Epithelial cell of esophagus (primary cell): ENCODE data around the gene GRPEL1.

Source experiments
- DNase-seq: peaks from one replicate; pipeline ENCODE4 v3.0.0; 2010; ENCODE audit warnings: low read depth
- H3K4me3 ChIP-seq: 2 replicates; pipeline ENCODE4 v1.5.1; 2011; ENCODE audit warnings: mild to moderate bottlenecking, low read length, control low read depth
- TF ChIP-seq, protein P1 (sequence below): IDR thresholded peaks from 2 replicates; pipeline ENCODE4 v1.5.1; 2011; ENCODE audit warnings: low read depth, mild to moderate bottlenecking, low read length, control low read depth, inconsistent platforms; ENCODE audit not compliant: insufficient read depth; ENCODE audit errors: missing control alignments

The GRPEL1 gene

DNA sequence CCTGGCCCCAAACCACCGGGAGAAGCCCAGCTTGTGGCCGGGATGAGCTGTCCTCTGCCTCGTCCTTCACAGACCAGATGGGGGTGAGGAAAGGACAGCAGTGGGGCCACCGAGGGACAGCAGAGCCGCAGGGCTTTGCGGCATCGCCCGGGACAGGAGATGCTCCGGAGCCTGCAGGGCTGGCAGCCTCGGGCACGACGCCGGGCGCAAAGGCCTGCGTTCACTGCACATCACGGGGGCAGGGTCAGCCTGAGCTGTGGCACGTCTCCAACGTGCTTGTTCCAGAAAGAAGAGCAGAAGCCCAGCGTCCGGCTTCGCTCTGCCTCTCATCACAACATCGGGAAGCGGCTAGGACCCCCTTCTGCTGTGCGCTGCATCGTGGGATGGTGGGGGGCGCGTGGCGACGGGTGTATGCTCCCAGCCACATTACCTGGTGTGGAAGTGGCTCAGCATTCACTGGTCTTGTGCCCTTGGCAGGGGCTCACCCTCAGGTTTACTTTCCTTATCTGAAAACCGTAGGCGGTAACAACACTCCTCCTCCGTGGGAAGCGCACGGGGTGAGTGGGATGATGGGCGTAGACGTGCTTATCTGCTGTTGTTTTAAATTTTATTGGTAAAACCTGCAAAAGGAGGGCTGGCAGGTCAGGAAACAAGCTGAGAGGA lies 17.3 kb downstream of the GRPEL1 start:
- no peak for DNase-seq
- TF ChIP-seq, protein P1, sequence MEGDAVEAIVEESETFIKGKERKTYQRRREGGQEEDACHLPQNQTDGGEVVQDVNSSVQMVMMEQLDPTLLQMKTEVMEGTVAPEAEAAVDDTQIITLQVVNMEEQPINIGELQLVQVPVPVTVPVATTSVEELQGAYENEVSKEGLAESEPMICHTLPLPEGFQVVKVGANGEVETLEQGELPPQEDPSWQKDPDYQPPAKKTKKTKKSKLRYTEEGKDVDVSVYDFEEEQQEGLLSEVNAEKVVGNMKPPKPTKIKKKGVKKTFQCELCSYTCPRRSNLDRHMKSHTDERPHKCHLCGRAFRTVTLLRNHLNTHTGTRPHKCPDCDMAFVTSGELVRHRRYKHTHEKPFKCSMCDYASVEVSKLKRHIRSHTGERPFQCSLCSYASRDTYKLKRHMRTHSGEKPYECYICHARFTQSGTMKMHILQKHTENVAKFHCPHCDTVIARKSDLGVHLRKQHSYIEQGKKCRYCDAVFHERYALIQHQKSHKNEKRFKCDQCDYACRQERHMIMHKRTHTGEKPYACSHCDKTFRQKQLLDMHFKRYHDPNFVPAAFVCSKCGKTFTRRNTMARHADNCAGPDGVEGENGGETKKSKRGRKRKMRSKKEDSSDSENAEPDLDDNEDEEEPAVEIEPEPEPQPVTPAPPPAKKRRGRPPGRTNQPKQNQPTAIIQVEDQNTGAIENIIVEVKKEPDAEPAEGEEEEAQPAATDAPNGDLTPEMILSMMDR: no peak
- no peak overlapping the region for H3K4me3 ChIP-seq

DNA sequence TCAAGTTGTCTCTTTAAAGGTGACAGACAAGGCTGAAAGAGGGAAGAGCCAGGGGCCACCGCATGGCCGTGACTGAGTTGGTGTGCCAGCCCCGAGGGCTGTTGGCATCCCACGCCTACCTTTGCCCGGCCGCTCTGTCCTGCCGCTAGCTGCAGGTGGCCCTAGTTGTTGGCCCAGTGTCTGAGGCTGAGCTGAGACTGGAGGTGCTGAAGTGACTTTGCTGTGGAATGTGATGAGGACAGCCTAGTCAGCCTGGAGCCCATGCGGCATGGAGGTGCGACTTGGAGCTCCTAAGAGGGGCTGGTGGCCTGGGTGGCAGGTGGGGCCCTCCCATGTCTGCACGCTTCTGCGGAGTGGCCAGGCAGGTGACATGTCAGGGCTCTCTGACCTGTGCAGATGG lies 18.1 kb downstream of the GRPEL1 start:
- TF ChIP-seq, protein P1: no peak
- no peak overlapping the region for H3K4me3 ChIP-seq
- DNase-seq: no peak

DNA sequence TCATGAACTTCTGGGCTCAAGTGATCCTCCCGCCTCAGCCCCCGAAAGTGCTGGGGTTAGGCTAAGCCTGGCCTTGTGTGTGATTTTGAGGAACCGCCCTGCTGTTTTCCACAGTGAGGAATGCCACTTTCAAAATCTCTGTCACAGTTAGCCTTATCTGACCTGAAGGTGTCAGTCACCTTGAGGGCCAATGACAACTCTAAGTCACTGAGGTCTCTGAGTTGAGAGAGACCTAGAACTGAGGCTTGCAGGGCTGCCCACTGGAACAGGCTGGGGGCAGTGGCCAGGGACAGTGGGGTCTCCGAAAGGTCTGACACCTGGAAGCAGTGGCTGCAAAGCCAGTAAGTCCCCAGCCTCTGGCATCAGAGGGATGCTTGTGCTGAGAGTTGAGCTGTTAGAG lies 18.6 kb downstream of the GRPEL1 start:
- DNase-seq: no peak
- no peak overlapping the region for H3K4me3 ChIP-seq
- TF ChIP-seq, protein P1: no peak

DNA sequence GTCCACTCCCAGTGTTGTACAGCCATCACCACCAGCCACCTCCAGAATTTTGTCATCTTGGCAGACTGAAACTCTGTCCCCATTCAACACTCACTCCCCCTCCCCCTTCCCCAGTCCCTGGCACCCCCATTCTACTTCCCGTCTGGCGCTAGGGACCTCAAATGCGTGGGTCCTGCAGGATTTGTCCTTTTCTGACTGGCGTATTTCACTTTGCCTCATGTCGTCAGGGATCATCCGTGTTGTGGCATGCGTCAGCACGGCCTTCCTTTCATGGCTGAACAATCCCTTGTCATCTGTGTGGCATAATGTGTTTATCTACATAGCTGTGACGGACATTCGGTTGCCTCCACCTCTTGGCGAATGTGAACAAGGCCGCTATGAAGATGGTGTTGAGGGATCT lies 19.2 kb downstream of the GRPEL1 start:
- no peak overlapping the region for H3K4me3 ChIP-seq
- TF ChIP-seq, protein P1: no peak
- DNase-seq: no peak

DNA sequence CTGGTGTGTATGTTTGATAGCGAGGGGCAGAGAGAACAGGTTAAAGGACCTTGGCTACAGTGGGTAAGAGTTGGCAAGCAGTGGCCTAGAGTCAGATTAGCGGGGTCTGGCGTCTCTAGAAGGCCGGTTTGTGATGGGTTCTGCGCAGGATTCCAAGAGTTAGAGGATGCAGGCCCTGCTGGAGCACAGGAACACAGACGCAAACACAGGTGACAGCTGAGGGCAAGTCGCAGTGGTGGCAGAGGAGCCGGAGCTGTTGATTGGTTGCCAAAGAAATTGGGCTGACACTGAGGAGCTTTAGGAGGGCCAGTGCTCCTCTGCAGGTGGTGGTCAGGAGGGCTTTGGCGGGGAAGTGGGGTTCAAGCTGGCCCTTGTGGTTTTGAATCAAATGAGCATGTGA lies 20.9 kb downstream of the GRPEL1 start:
- DNase-seq: no peak
- H3K4me3 ChIP-seq: no peak overlapping the region
- TF ChIP-seq, protein P1: no peak

DNA sequence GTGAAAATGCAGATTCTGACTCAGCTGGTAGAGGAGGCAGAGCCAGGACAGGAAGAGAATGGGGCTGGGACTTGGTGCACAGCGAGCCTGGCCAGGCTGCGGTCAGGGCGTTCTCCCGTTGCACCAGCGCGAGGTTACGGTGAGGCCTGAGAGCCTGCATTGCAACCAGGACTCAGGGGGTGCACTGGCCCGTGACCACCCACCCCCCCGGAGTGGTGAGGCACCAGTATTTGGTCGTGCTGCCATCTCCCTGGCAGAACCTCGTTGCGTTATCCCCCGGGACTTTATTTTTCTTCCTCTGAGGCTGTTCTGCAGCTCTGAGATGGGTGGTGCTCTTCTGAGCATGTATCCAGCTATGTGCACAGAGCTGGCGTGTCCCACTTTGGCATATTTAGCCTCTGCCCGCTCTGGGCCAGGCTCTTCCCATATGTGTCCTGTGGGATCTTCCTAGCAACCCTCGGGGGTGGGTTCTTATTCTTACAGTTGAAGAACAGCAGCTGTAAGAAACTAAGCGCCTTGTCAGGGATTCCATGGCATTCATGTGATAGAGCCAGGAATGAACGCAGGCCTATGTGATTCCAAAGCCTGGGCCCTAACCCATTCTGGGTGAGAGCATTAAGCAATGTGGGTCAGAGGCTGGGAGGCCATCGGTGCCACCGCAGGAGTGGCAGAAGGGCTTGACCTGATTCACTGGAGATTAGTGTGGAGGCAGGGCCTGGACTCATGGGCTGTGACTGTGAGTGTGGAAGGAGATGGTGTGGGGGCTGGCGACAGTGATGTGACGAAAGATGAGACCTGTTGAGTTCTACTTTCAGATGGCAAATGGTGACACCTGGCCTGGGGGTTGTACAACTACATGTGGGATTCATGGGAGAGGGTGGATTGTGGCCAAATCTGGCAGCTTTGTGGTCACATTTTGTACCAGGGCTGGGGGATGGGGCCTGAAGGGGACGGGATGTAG lies 21.6 kb downstream of the GRPEL1 start:
- H3K4me3 ChIP-seq: no peak overlapping the region
- DNase-seq: peak; percentile 32
- TF ChIP-seq, protein P1: no peak
